ENCODE data around the gene BPI.

DNA sequence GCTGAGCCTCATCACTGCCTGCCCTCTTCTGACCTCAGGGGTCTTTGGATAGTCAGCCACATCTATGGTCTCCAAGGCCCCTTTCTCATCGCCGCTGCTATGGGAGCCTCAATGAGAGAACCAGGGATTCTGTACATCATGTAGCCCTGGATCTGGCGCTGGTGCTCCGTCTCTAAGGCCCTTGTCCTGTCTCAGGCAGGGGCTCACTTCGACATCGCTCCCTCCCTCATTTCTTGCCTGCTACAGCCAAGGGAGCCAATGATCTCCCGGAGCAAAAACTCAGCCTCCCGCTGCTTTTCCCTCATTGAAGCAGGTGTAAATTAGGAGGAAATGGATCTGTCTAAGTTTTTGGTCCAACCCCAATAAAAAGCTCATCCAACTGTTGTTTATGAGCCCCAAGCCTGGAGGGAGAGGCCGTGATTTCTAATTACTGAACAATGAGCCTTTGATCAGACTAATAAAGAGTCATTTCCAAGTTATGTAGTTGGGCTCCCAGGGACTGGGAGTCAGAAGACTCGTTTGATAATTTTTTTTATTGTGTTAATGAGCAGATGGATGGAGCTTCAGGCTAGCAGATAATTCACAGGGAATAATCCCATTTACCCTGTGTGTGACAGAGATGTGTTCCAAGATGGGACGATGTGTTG, 73.2 kb downstream of the BPI start:
- TF ChIP-seq EZH2phosphoT487 (IDR thresholded peaks at IDR 0.05; ENCODE audit: insufficient read depth, low read depth) (no peak), EZH2 (IDR thresholded peaks at IDR 0.05; ENCODE audit: insufficient read depth, poor library complexity, severe bottlenecking) (no peak)

Data from GM23248 (cell line).